GM21447 (cell line): ENCODE results near the gene TUB.

Experiments used
- ATAC-seq: cut with Tn5 transposase; IDR thresholded peaks from one replicate; pipeline ENCODE4 v1.9.1; 2021; ENCODE audit not compliant: unreplicated experiment

TUB gene

DNA sequence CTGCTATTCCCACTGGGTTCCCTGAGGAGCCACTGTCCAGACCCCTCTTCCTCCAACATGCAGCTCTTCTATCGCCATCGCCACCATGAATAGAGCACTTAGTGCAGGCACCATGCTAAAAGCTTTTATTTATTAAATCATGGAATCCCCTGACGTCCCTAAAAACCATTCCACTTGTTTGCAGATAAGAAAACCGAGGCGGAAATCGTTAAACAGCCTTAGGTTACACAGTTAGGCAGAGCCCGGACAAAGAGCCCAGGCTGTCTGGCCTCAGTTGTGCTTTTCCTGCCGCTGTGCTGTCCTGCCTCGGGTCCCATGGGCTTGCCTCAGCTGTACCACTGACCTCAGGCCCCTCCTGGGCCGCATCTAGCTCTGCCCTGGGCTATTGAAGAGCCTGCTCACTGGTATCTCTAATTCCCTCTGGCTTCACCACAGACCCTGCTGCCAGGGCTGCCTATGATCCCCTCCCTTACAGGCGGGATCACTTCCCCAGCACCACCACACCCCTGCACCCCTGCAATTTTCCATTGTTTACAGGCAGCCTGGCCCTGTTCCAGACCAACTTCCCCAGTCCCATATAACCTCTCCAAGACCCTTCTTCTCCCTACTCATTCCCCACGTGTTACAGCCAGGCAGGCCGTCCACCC lies 13.0 kb upstream of the TUB start:
- ATAC-seq, result no peak

DNA sequence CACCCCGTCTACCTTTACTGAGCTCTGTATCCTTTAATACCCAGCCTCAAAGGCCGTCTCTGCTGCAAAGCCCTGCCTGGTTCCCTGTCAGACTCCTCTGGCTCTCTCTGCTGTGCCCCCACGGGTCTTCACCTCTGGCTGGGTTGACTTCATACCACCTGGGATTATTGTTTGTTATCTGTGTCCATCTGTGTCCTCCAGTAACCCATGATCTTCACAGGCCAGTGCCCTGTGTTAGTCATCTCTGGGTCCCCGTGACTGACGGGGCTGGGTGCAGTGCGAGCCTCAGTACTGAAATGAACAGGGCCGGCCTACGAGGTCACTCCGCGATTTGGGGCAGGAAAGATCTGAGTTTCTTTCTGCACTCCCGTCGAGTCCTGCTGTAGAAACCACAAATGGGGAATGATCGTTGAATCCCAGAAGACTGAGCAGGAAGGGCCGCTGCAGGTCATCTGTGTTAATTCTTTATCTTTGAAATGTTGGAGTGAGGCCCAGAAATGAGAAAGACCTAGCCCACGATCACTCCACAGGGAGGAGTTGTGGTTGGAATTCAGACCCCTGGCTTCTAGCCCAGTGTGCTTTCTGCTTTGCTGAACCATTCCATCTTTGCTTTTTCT lies 12.3 kb upstream of the TUB start:
- no peak for ATAC-seq

DNA sequence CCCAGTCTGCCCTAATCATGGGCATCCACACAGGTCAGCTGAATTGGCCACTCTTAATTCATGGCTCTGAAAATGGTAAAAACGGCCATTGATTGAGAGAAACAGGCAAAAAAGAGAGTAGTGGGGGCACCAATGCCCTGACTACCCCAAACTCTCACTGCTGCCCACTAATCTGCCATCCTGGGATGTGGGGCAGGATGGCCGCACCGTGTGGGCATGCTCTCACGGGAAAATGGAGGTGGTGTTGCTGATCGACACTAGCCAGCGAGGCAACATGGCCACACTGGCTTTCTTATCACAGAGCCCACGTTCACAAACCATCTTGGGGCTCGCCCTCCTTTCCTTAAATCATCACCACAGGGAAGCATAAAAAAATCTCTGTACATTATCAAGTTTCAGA lies 11.2 kb upstream of the TUB start:
- ATAC-seq, result no peak

DNA sequence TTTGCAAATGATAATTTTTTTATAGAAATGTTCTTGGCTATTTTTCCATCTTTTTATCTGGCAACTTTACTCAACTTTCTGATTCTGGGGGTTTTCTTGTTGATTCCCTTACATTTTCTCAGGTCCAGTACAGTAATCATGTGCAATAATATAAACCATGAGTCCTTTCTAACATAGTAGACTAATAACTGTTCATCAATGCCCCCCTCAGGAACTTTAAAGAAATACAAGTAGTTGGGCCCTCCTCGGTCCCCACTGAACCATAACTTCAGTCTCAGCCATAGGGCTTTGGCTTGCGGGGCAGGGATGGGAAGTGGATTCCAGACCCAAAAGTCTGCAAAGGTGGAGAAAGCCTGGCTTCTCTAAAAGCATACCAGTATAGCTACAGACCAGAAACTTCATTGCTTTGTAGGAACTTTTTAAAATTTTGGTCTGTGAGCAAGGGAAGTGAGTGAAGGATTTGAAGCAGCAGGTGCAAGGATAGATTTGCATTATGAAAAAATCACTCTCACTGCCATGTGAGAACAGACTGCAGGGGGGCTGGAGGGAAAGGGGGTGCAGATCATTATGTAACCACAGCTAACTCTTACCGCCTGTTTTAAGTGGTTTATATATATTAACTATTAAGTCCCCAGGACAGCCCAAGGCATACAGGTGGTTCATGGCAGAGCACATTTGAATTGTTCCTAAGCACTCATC lies 10.4 kb upstream of the TUB start:
- no peak for ATAC-seq

DNA sequence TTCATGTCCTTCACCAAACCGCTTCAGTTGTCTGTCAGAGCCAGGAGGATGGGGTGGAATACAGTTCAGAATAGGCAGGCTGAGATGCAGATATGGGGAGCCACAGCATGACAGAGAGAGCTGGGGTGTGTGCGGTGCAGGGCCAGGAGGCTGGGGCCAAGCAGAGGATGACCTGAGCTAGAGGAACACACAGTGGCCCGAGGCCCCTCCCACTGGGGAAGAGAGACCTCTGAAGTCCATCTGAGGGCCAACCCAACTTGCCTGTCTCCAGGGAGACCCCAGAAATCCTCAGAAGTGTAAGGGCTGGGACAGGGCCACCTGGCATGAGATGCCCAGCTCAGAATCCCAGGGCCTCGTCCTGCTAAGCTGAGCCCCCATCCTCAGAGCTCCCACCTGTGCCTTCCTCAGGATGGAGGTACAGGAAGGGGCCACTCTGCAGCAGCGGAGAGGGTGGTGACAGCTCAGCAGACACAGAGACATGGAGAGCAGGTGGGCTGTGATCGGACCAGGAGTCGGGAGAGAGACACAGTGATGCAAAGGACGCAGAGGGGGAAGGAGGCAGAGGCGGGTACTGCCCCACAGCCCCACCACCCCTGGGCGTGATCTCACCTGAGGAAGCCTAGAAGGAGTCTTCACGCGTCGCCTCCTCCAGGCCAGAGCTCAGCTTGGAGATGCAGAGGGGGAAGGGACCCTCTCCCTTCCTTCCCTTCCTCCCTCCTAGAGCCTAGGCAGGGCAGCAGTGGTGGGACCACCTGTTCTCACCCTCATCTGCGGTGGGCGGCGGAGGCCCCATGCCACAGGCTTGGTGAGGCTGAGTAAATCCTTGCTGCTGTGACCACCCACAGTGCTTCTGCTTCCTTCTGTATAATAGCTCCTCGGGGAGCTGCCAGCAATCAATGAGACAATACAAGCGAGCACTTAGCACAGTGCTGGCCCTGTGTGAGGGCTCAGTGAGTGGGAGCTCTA lies 9.1 kb upstream of the TUB start:
- no peak for ATAC-seq

DNA sequence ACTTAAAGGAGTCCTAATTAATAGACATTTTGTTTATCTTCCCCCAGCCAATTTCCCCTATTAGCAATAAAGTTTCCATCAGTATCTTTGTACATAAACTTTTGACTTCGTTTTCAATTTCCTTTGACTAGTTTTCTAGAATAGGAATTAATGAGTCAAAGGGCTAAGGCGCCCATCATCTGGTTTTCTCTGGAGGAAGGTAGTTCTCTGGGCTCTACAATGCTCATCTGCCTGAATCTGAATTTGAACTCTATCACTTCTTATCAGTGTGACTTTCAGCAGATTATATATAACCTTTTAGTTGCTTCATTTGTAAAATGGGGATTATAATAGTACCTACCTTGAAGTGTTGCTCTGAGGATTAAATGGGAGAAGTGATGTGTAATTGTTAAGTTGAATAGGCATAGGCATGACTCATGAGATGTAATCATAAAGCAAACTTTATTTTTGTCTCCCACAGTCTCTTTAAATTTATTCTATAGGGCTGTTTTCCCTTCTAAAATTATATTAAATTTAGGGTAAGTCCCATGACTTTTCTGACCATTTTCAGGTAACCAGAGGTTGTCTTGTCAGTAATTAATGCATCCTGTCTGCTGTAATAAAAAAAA lies 5.8 kb upstream of the TUB start:
- no peak for ATAC-seq

DNA sequence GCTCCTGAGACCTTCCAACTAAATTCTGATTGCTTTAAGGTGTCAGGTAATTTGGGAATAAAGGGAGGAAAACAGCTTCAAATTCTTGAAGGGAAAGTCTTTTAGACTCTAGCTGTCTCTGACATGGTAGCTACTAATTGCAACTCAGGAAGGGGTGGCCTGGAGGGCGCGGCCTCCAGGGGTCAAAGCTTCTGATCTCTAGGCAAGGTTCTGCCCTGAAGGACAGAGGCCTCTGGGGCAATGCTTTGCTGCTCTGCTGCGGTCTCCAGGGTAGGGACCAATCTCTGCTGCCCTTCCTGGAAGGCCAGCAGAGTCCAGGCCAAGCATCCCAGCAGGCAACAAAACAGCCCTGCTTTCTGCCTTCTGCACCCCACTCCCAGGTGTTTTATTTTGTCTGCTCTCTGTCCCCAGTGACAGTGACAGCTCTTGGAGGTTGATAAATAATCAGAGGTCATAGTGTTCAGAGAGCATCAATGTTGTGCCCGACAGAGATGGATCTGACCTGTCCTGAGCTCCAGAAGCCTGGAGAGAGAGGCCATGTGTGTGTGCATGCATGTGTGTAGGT lies 1.8 kb upstream of the TUB start:
- no peak for ATAC-seq

DNA sequence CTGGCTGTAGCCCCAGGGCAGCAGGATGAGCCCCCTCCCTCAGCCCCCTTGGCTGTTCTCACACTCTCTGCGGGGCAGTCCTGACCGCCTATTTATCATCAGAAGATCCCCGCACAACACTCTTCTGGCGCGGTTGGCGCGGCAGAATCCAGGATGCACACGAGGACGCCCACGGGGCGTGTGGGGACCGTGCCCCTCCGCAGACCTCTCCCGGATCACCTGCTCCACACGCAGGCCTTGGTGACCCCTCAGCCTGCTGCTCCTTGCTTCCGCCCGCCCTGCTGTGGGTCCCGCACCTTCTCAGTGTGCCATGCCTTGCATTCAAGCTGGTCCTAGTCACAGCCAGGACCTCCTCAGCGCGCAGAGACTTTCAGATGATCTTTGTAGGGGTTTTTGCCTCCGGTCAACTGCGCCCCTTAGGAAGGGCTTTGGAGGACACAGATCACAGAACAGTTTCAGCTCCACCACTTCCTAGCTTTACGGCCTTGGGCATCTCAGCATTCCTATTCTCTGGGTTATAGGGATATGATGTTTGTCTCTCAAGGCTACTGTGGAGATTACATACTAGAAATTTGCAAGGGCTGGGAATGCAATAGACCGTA lies 841 bp upstream of the TUB start:
- no peak for ATAC-seq

DNA sequence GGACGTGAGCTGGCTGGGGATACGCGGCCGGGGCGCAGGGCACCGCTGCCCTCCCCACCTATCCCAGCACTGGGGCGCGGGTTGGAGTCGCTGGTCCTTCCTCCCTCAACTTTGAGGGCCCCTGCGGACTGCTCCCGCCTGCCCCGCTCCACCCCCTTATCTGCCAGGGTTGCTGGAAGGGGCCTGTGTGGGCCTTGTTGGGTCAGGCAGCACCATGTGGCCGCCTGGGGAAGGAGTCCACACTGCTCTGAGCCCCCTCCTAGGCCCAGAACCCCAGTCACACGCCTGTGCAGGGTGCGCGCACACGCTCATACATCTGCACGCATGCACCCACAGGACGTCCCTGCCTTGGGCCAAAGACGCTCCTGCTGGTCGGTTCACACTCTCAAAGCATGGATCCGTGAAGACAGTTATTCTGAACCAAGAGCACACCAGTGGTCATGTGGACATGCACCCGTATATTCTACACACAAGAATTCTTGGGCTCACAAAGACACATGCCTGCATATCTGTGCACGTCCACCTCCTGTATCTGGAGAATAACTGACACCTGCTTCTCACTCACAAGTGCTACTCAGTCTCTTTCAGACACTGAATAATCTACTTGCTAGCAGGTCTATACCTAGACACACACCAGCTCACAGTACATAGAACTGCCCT lies 710 bp downstream of the TUB start:
- no peak for ATAC-seq

DNA sequence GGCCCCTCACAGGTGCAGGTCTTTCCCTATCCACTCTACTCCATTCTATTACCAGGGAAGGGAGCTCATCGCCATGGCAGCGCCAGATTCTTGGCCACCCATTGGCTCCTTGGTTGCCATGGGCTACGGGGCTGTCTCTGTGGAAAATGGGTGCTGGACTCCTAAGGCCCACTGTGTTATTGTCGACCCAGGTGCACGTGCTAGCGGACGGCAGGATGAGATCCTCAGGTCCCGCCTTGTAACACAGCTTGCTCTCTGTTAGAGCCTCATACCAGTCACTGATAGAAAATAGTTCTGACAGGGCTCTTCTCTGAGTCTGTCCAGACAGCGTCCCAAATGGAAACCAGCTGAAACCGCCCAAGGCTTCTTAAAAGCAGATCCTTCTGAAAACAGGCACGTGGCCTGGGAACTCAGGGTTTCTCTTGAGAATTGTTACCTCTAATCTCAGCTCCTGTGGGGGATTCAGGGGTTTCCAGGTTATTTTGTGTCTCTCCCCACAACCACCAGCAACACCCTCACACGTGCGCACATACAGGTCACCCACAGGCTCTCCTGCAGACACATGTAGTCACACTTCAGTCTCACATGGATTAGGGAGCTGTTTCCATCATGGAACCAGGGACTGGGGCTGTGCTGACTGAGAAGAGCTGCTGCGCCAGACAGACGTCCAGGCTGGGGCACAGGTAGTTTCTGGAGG lies 1.5 kb downstream of the TUB start:
- no peak for ATAC-seq

DNA sequence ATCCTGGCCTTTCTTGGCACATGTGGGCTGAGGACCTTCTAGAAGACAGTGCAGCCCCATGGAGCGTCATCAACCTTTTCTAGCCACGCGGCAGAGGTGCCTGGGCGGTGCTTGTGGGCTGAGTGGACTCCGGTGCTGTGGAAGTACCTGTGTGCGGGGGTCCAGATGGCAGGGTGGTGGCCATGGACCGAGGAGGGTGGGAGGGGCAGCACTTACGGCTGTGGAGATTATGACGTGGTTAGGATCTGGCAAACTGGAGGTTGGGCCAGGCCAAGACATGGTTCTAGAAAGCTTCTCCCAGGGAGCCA lies 2.0 kb downstream of the TUB start:
- ATAC-seq, result no peak

DNA sequence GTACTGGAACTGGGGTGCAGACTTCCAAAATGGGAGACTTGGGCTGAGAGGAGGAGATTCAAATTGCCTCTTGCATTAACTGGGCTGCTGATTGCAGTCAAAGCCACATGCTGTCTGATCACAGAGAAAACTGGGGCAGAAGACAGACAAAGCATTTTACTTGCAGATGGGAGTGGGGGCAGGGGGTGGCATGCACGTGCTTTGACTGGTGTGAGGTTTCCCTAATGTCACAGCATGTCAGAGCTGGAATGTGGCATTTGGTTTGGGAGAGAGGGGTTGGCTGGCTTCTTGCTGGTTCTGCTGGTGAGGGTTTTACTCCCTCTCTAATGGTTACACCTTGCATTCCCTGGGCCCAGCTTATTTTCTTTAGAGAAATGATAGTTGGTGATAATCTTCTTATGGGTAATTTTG lies 2.9 kb downstream of the TUB start:
- ATAC-seq, result no peak

DNA sequence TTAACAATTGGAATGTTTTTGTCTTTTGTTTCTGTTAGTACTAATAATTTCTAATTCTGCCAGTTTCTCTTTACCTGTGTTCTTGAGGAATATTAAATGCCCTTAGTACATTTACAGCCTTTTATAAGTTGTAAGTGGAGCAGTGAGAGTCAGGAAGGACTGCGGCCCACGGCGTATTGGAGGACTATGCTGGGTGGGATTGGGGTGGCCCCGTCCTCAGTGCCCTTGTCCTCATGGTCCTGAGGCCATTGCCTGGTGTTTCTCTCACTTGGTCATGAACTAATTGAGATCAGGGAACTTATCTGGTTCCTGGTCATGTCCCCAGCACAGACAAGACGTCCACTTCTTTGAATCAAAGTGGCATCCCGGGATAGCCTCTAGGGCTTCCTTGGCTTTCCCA lies 3.3 kb downstream of the TUB start:
- ATAC-seq, result no peak

DNA sequence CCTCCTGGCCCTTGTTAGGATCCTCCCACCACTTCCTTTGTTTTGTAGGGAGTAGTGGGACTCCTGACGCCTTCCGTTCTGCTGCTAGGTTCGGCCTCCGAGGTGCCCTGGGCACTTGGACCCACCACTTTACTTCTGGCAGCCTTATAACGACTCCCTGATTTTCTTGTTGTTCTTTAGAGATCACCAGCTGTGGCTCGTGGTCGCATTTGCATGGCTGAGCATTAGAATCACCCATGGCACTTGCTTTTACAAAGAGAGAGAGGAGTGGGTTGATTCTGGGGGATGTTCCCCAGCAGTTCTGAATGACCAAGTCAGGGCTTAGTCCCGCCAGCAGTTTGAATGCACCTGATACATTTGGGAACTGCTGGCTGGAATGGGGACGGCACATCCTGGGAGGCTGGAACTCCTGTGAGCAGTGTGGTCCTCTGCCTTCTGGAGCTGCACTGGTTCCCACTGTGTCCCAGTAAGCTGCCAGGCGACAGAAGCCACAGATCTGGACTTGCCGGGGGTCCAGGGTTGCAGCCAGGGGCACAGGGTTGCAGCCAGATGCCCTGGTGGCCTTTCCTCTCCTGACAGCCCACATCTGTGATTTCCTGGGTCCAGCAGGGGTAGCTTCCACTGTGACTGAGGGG lies 4.1 kb downstream of the TUB start:
- ATAC-seq, result no peak

DNA sequence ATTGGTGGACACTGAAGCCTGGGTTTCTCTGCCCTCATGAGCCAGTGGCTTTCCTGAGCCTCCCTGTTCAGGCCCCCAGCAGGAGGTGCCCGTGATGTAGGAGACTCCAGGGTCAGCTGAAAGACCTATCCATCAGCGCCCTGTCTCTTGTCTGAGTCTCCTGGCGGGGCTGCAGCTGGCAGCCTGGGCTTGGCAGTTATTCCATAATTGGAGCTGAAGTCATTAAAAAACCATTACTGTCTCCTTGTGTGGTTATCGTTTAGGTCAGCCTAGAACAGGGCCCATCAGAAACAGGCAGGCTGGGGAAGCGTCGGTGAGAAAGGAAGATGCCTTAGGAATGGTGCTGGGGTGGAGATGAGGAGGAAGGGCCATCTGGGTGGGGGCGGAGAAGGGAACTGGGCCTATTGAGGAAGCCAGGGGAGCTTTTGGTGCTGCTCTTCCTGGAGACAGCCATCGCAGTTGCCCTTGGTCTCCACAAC lies 5.0 kb downstream of the TUB start:
- ATAC-seq, result no peak

DNA sequence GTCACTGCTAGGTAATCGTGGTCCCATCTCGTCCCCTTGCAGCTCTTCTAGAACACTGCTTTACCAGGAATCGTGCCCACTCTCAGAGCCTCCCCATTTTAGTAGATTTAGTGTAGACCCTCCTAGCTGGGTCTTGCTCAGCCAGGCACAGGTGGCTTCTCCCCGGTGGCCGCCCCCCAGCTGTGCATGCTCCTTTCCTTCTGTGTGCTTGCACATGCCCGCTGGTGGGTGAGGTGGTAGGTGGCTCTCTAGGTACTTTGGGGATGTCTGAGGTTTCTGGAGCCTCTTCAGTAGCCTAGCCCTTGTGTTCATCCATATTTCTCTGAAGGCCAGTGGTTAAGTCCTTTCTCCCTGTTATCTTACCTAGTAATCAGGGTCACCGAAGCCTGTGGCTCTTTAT lies 5.6 kb downstream of the TUB start:
- ATAC-seq, result no peak

DNA sequence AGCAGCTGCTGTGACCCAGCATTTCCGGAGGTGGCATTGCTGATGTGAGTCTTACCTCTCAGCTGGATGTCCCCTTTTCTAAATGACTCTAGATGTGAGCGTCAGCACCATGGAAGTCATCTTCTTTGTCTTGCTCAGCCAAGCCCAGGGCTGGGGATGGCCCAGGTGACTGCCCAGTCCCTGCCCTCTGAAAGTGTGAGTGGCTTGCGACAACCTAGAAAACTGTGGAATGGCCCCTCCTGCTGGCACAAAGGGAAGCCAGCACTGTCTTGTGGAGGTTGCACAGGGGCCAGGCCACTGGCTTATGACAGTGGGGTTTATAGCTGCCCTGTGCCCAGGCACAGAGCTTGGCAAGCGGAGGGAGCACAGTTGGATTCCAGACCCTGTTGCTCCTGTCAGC lies 6.2 kb downstream of the TUB start:
- no peak for ATAC-seq

DNA sequence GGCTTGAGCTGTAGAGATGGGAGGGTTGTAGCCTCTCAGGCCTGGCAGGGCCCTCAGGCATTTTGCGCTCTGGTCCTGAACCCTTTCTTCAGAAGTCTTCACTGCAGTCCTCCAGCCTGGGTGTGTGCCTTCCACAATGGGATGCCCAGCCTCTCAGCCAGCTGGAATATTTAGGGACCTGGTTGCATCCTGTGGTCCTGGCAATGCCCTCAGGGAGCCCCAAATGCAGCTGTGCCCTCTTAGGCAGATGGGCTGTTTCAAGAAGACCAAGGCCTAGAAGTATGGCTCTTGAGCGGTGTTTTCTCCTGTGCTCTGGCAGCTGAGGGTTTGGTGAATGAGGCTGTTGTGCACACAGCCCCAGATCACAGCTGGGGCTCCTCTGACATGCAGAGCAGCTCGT lies 6.7 kb downstream of the TUB start:
- no peak for ATAC-seq
